ENCODE results near the gene CETN1. TPM values are rescaled to one million over a fixed set of nuclear protein-coding genes. Genes with fewer than 3 reads are reported as not detected.

Gene CETN1
- total and polyA plus RNA-seq, 2 donors (not counting 1 experiment from before 2014, with no cell fraction given), result not detected

GRCh38 chr18:564708-565561, 15.2 kb upstream of the CETN1 start:
- H4K20me1 ChIP-seq (ENCODE audit: control insufficient read depth, insufficient read depth, low read length, poor library complexity, severe bottlenecking), result no peaks in the 10 kb centered on the region
- Mint-ChIP-seq H3K27ac (no peak overlapping the region), H3K27me3 (peaks cover 7% of the 10 kb centered on the region), H3K4me3 (no peak overlapping the region), H3K4me1 (no peaks in the 10 kb centered on the region), H3K9me3 (ENCODE audit: insufficient read depth) (no peaks in the 10 kb centered on the region)
- no peak for DNase-seq
- H3K27ac ChIP-seq (ENCODE audit: low read length in 2 of 2), result no peak overlapping the region
- ChIA-PET CTCF (no interaction called here), POLR2A (no interaction called here)
- H3K4me2 ChIP-seq (replicated peaks; ENCODE audit: low read depth, low read length, poor library complexity, severe bottlenecking), result no peak overlapping the region
- H3K4me3 ChIP-seq (ENCODE audit: control extremely low read depth in 1 of 5, extremely low read depth in 1 of 5, insufficient read depth in 1 of 5, low read depth in 2 of 5, low read length in 4 of 5), result no peak overlapping the region
- TF ChIP-seq EZH2 (IDR thresholded peaks at IDR 0.05; ENCODE audit: borderline replicate concordance, insufficient read depth, low read depth, low read length, poor library complexity, severe bottlenecking), result no peak
- TF ChIP-seq, protein P1, sequence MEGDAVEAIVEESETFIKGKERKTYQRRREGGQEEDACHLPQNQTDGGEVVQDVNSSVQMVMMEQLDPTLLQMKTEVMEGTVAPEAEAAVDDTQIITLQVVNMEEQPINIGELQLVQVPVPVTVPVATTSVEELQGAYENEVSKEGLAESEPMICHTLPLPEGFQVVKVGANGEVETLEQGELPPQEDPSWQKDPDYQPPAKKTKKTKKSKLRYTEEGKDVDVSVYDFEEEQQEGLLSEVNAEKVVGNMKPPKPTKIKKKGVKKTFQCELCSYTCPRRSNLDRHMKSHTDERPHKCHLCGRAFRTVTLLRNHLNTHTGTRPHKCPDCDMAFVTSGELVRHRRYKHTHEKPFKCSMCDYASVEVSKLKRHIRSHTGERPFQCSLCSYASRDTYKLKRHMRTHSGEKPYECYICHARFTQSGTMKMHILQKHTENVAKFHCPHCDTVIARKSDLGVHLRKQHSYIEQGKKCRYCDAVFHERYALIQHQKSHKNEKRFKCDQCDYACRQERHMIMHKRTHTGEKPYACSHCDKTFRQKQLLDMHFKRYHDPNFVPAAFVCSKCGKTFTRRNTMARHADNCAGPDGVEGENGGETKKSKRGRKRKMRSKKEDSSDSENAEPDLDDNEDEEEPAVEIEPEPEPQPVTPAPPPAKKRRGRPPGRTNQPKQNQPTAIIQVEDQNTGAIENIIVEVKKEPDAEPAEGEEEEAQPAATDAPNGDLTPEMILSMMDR (IDR thresholded peaks at IDR 0.05), result no peak
- H2AFZ ChIP-seq (ENCODE audit: insufficient read depth, low read depth, low read length, poor library complexity, severe bottlenecking), result no peak overlapping the region
- no peaks in the 10 kb centered on the region for H3K27me3 ChIP-seq (replicated peaks in 1 of 4; ENCODE audit: control extremely low read depth in 1 of 4, control insufficient read depth in 3 of 4, insufficient read depth in 4 of 4, low read length in 3 of 4)
- H3K36me3 ChIP-seq (replicated peaks in 1 of 2; ENCODE audit: control extremely low read depth in 1 of 2, control insufficient read depth in 1 of 2, extremely low read depth in 1 of 2, insufficient read depth in 2 of 2, low read length in 1 of 2), result no peaks in the 10 kb centered on the region
- intact Hi-C loops (cut with micrococcal nuclease), result no loop called here
- H3K79me2 ChIP-seq (ENCODE audit: control insufficient read depth, insufficient read depth, low read length), result no peaks in the 10 kb centered on the region
- 60% methylated on average over 7 of the region's 11 CpGs for WGBS (ENCODE audit: insufficient coverage)
- no peaks in the 10 kb centered on the region for H3K4me1 ChIP-seq (ENCODE audit: control insufficient read depth in 2 of 2, insufficient read depth in 2 of 2, low read length in 2 of 2)
- no peaks in the 10 kb centered on the region for H3K9me3 ChIP-seq (ENCODE audit: control extremely low read depth in 1 of 3, control insufficient read depth in 2 of 3, insufficient read depth in 1 of 3, low read length in 2 of 3)
- ATAC-seq (ENCODE audit: low read depth), result no peak
- no peak overlapping the region for H3K9ac ChIP-seq (ENCODE audit: low read length)

DNA sequence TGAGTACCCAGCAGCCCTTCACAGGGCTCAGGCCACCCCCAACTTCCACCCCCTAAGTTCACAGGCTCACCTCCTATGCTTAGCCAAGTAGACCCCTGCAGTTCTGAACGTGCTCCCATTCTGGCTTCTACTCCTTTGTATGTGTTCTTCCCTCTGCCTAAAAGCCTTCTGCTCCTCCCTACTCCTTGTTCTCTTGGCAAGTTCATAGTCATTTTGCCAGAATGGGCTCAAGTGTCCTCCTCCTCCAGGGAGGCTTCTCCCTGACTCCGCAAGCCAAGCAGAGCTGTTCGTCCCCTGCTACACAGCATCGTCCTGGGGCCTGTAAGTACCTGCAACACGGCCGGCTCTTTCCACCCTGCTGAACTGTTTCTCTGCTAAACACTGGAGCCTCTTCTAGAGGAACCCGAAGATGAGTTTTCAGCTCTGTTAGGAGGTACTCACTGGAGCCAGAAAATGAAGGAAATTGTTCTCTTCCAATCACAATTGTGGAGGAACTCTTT, 14.6 kb upstream of the CETN1 start:
- Mint-ChIP-seq H3K27ac (no peak overlapping the region), H3K9me3 (ENCODE audit: insufficient read depth) (no peaks in the 10 kb centered on the region), H3K4me1 (no peaks in the 10 kb centered on the region), H3K27me3 (peaks cover 7% of the 10 kb centered on the region), H3K4me3 (no peak overlapping the region)
- H3K27me3 ChIP-seq (replicated peaks in 1 of 4; ENCODE audit: control extremely low read depth in 1 of 4, control insufficient read depth in 3 of 4, insufficient read depth in 4 of 4, low read length in 3 of 4), result no peaks in the 10 kb centered on the region
- intact Hi-C loops (cut with micrococcal nuclease), result no loop called here
- H3K9me3 ChIP-seq (ENCODE audit: control extremely low read depth in 1 of 3, control insufficient read depth in 2 of 3, insufficient read depth in 1 of 3, low read length in 2 of 3), result no peaks in the 10 kb centered on the region
- POLR2A ChIA-PET, result no interaction called here
- H3K4me1 ChIP-seq (ENCODE audit: control insufficient read depth in 2 of 2, insufficient read depth in 2 of 2, low read length in 2 of 2), result no peaks in the 10 kb centered on the region
- no peak overlapping the region for H2AFZ ChIP-seq (ENCODE audit: insufficient read depth, low read depth, low read length, poor library complexity, severe bottlenecking)
- no peak overlapping the region for H3K27ac ChIP-seq (ENCODE audit: low read length in 2 of 2)
- H3K9ac ChIP-seq (ENCODE audit: low read length), result no peak overlapping the region
- TF ChIP-seq, protein P1 (IDR thresholded peaks at IDR 0.05), result no peak
- TF ChIP-seq EZH2 (IDR thresholded peaks at IDR 0.05; ENCODE audit: borderline replicate concordance, insufficient read depth, low read depth, low read length, poor library complexity, severe bottlenecking), result no peak
- no peaks in the 10 kb centered on the region for H3K36me3 ChIP-seq (replicated peaks in 1 of 2; ENCODE audit: control extremely low read depth in 1 of 2, control insufficient read depth in 1 of 2, extremely low read depth in 1 of 2, insufficient read depth in 2 of 2, low read length in 1 of 2)
- no peaks in the 10 kb centered on the region for H4K20me1 ChIP-seq (ENCODE audit: control insufficient read depth, insufficient read depth, low read length, poor library complexity, severe bottlenecking)
- CTCF ChIA-PET, result no interaction called here
- DNase-seq (no peak), ATAC-seq (ENCODE audit: low read depth) (no peak)
- 86% methylated on average over 6 of the region's 7 CpGs for WGBS (ENCODE audit: insufficient coverage)
- H3K4me2 ChIP-seq (replicated peaks; ENCODE audit: low read depth, low read length, poor library complexity, severe bottlenecking), result no peak overlapping the region
- no peaks in the 10 kb centered on the region for H3K79me2 ChIP-seq (ENCODE audit: control insufficient read depth, insufficient read depth, low read length)
- H3K4me3 ChIP-seq (ENCODE audit: control extremely low read depth in 1 of 5, extremely low read depth in 1 of 5, insufficient read depth in 1 of 5, low read depth in 2 of 5, low read length in 4 of 5), result no peak overlapping the region
